HUES64 (cell line): ENCODE measurements around the gene PTPRN2.
"Not testable (repeated sequence)": the region's sequence is repeated elsewhere in the genome, so short reads cannot be mapped to it uniquely, and the experiment has no call there.

Experiments used
- H3K27ac ChIP-seq: 2 replicates; pipeline ENCODE4 v1.7.0; 2013; ENCODE audit warnings: low read depth, low read length, inconsistent platforms
- H3K27me3 ChIP-seq: 2 replicates; pipeline ENCODE4 v1.6.1; 2013; ENCODE audit warnings: mild to moderate bottlenecking, low read length; ENCODE audit not compliant: insufficient read depth
- H3K36me3 ChIP-seq: 2 replicates; pipeline ENCODE4 v1.6.1; 2013; ENCODE audit warnings: mild to moderate bottlenecking, low read length; ENCODE audit not compliant: insufficient read depth
- H3K4me1 ChIP-seq: 2 replicates; pipeline ENCODE4 v1.6.1; 2013; ENCODE audit warnings: mild to moderate bottlenecking, low read length, moderate library complexity; ENCODE audit not compliant: insufficient read depth
- H3K4me3 ChIP-seq: 2 replicates; pipeline ENCODE4 v1.5.1; 2013; ENCODE audit warnings: mild to moderate bottlenecking, low read length, moderate library complexity
- H3K9ac ChIP-seq: 2 replicates; pipeline ENCODE4 v1.6.1; 2013; ENCODE audit warnings: mild to moderate bottlenecking, low read depth, low read length
- H3K9me3 ChIP-seq: 2 replicates; pipeline ENCODE4 v1.6.1; 2013; ENCODE audit warnings: low read depth, low read length; ENCODE audit not compliant: insufficient read depth
- WGBS: fragments of 150-250, 120-280 bp; methylation state at CpG from one replicate; pipeline ENCODE4 v1.1.7; 2013; ENCODE audit warnings: missing lambda C conversion rate; 5-methylcytosine and 5-hydroxymethylcytosine counted together

The PTPRN2 gene

GRCh38 chr7:158343526-158343925 lies 244.1 kb downstream of the PTPRN2 start:
- WGBS, result 92% methylated on average over 20 of the region's 20 CpGs
- Histone ChIP-seq H3K4me3 (no peak overlapping the region), H3K9me3 (peaks cover 73% of the 10 kb centered on the region), H3K9ac (no peak overlapping the region), H3K36me3 (no peaks in the 10 kb centered on the region), H3K4me1 (no peaks in the 10 kb centered on the region), H3K27me3 (no peaks in the 10 kb centered on the region), H3K27ac (no peak overlapping the region)

DNA sequence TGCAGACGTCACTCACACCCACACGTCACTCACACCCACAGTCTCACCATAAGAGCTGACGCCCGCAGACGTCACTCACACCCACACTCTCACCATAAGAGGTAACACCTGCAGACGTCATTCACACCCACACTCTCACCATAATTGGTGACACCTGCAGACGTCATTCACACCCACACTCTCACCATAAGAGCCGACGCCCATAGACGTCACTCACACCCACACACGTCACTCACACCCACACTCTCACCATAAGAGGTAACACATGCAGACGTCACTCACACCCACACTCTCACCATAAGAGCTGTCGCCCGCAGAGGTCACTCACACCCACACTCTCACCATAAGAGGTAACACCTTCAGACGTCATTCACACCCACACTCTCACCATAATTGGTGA lies 246.5 kb downstream of the PTPRN2 start:
- 91% methylated on average over 13 of the region's 15 CpGs for WGBS
- H3K9me3 ChIP-seq, result peaks cover 64% of the 10 kb centered on the region

DNA sequence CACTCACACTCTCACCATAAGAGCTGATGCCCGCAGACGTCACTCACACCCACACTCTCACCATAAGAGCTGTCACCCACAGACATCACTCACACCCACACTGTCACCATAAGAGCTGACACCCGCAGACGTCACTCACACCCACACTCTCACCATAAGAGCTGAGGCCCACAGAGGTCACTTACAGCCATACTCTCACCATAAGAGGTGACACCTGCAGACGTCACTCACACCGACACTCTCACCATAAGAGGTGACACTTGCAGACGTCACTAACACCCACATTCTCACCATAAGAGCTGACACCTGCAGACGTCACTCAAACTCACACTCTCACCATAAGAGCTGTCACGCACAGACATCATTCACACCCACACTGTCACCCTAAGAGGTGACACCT lies 250.7 kb downstream of the PTPRN2 start:
- H3K9me3 ChIP-seq, result peaks cover 34% of the 10 kb centered on the region
- WGBS, result 68% methylated on average over 7 of the region's 9 CpGs
- not testable (repeated sequence) for H3K27ac ChIP-seq, H3K4me3 ChIP-seq, H3K9ac ChIP-seq, H3K27me3 ChIP-seq, H3K4me1 ChIP-seq, H3K36me3 ChIP-seq

More for the DNA sequence above, 246.5 kb downstream of the PTPRN2 start:
- H3K36me3 ChIP-seq, H3K4me1 ChIP-seq, H3K27me3 ChIP-seq, H3K27ac ChIP-seq, H3K9ac ChIP-seq, H3K4me3 ChIP-seq: not testable (repeated sequence)

DNA sequence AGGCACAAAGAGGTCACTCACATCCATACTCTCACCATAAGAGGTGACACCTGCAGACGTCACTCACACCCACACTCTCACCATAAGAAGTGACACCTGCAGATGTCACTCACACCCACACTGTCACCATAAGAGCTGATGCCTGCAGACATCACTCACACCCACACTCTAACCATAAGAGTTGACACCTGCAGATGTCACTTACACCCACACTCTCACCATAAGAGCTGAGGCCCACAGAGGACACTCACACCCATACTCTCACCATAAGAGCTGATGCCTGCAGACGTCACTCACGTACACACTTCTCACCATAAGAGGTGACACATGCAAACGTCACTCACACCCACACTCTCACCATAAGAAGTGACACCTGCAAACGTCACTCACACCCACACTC lies 255.1 kb downstream of the PTPRN2 start:
- H3K27ac ChIP-seq, H3K4me1 ChIP-seq, H3K4me3 ChIP-seq, H3K36me3 ChIP-seq, H3K9ac ChIP-seq, H3K27me3 ChIP-seq: not testable (repeated sequence)
- H3K9me3 ChIP-seq, result peaks cover 55% of the 10 kb centered on the region
- WGBS, result 85% methylated on average over 1 of the region's 5 CpGs

GRCh38 chr7:158331826-158332450 lies 255.7 kb downstream of the PTPRN2 start:
- not testable (repeated sequence) for H3K36me3 ChIP-seq, H3K4me1 ChIP-seq, H3K27ac ChIP-seq, H3K9ac ChIP-seq, H3K4me3 ChIP-seq, H3K27me3 ChIP-seq
- peaks cover 55% of the 10 kb centered on the region for H3K9me3 ChIP-seq
- 90% methylated on average over 18 of the region's 18 CpGs for WGBS

DNA sequence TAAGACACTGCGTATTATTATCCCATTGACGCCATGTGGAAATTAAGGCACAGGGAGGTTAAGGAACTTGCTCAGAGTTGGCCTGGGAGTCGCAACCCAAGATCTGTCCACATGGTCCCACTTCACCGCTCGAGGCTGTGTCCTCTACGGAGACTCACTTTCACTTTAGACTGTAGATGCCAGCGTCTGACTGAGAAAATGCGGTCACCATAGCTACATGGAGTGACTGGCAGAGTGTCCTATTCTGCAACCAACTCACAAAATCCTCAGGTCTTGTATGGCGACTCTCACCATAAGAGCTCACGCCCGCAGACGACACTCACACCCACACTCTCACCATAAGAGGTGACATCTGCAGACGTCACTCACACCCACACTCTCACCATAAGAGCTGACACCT lies 257.9 kb downstream of the PTPRN2 start:
- WGBS, result 95% methylated on average over 13 of the region's 13 CpGs
- H3K9ac ChIP-seq, result no peak overlapping the region
- H3K4me3 ChIP-seq, result no peak overlapping the region
- no peak overlapping the region for H3K27ac ChIP-seq
- H3K27me3 ChIP-seq, result no peaks in the 10 kb centered on the region
- H3K36me3 ChIP-seq, result no peaks in the 10 kb centered on the region
- no peaks in the 10 kb centered on the region for H3K4me1 ChIP-seq
- peaks cover 72% of the 10 kb centered on the region for H3K9me3 ChIP-seq

DNA sequence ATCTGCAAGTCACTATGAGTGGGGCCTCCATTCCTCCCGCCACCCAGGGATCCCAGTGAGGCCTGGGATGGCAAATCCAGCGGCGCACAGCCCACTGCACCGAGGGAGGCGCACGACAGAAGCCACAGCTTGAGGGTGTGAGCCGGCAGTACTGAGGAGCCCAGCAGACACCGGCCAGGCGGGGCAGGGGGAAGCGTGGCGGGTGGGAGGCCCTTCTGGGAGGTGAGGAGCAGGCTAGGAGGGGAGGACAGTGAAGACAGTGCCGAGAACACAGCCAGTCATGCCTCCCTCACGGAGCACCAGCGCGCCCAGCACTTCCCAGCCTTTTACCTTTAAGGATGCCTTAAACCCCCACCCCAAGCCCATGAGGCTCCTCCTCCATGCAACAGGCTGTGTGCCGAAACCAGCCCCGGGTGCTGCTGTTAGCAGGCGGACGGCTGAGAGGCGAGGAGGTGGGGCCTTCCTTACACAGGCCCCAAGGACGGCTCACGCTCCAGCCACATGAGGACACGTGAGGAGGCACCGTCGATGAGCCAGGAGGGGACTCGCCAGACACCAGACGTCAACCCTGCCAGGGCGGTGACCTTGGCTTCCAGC lies 258.5 kb downstream of the PTPRN2 start:
- Histone ChIP-seq H3K27me3 (no peaks in the 10 kb centered on the region), H3K4me1 (no peaks in the 10 kb centered on the region), H3K4me3 (no peak overlapping the region), H3K9ac (no peak overlapping the region), H3K9me3 (peaks cover 75% of the 10 kb centered on the region), H3K36me3 (no peaks in the 10 kb centered on the region), H3K27ac (no peak overlapping the region)
- WGBS, result 89% methylated on average over 28 of the region's 28 CpGs

DNA sequence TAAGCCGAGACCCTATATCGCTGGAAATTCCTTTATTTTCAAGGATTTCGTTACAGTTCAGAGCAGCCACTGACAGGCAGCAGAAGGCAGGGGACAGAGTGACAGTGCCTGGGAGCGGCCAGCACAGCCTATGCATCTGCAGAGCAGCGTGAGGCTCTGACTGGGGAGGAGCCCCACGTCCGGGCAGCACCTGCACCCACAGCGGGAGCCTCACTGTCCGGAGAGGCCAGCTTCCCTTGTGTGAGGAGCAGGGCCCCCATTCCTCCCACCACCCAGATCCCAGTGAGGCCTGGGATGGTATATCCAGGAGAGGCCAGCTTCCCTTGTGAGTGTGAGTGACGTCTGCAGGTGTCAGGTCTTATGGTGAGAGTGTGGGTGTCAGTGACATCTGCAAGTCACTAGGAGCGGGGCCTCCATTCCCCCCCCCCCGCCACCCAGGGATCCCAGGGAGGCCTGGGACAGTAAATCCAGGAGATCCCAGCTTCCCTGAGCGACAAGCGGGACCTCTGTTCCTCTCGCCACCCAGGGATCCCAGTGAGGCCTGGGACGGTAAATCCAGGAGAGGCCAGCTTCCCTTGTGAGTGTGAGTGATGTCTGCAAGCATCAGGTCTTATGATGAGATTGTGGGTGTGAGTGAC lies 259.1 kb downstream of the PTPRN2 start:
- Histone ChIP-seq H3K4me3 (no peak overlapping the region), H3K27ac (no peak overlapping the region), H3K9ac (no peak overlapping the region), H3K9me3 (peaks cover 80% of the 10 kb centered on the region), H3K36me3 (no peaks in the 10 kb centered on the region), H3K27me3 (no peaks in the 10 kb centered on the region), H3K4me1 (no peaks in the 10 kb centered on the region)
- WGBS, result 87% methylated on average over 13 of the region's 16 CpGs

DNA sequence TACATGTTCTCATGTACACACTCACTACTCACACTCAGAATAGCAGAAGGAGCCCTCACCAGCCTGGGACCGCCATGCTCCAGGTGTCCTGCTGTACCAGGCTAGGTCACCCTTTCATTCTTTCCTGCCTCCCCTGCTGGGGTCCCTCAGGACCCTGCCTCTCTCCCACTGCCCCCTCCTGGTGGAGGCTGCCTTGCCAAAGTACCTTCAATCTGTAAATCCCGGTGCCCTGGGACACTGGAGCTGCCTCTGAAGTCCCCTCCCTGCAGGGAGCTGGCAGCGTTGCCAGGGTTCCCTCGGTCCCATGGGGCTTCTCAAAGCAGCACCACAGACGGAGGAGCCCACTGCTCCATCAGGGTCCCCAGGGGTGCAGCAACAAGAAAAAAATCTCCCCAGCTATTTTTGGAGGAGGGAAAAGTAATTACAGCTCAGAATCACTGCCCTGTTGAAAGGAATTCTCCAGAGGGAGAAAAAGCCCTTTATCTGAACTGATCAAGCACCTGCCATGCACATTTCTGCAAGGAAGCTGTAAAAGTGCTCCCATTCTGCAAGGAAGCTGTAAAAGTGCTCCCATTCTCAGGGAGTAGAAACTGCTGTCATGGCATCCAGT lies 259.9 kb downstream of the PTPRN2 start:
- Histone ChIP-seq H3K27ac (no peak overlapping the region), H3K27me3 (no peaks in the 10 kb centered on the region), H3K9ac (no peak overlapping the region), H3K36me3 (no peaks in the 10 kb centered on the region), H3K9me3 (peaks cover 85% of the 10 kb centered on the region), H3K4me3 (no peak overlapping the region), H3K4me1 (no peaks in the 10 kb centered on the region)
- 58% methylated on average over 5 of the region's 5 CpGs for WGBS

DNA sequence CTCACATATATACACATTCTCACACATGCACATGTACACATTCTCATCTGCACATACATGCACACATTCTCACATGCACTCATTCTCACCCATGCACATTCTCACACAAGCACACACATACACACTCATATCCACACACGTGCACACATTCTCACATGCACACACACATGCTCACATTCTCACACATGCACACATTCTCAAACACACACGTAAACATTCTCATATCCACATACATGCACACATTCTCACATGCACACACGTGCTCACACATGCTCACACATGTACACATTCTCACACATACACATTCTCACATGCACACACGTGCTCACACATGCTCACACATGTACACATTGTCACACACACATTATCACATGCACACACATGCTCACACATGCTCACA lies 260.6 kb downstream of the PTPRN2 start:
- Histone ChIP-seq H3K27ac (no peak overlapping the region), H3K9ac (no peak overlapping the region), H3K9me3 (peaks cover 88% of the 10 kb centered on the region), H3K27me3 (no peaks in the 10 kb centered on the region), H3K4me1 (no peaks in the 10 kb centered on the region), H3K36me3 (no peaks in the 10 kb centered on the region), H3K4me3 (no peak overlapping the region; the same call in 1 of the 2 replicates)
- WGBS, result 51% methylated on average over 4 of the region's 4 CpGs

GRCh38 chr7:158325530-158326381 lies 261.9 kb downstream of the PTPRN2 start:
- WGBS, result 85% methylated on average over 27 of the region's 27 CpGs
- Histone ChIP-seq H3K4me3 (no peak overlapping the region; the same call in 1 of the 2 replicates), H3K27ac (no peak overlapping the region), H3K27me3 (no peaks in the 10 kb centered on the region), H3K4me1 (no peaks in the 10 kb centered on the region), H3K36me3 (no peaks in the 10 kb centered on the region), H3K9me3 (peaks cover 91% of the 10 kb centered on the region), H3K9ac (no peak overlapping the region)
